NCI-H2081 (cell line): ENCODE measurements around the gene CACNB2.
"Not testable (repeated sequence)": the region's sequence is repeated elsewhere in the genome, so short reads cannot be mapped to it uniquely, and the experiment has no call there.

Source experiments
- DNase-seq, 2 experiments: peaks; one replicate each; lab custom pipeline; 2025; lab: John Stamatoyannopoulos, UW

CACNB2 gene

GRCh38 chr10:18145652-18146051, 5.4 kb downstream of the CACNB2 start:
- no peak for DNase-seq

GRCh38 chr10:18149196-18149800, 9.1 kb downstream of the CACNB2 start:
- DNase-seq = no peak

DNA sequence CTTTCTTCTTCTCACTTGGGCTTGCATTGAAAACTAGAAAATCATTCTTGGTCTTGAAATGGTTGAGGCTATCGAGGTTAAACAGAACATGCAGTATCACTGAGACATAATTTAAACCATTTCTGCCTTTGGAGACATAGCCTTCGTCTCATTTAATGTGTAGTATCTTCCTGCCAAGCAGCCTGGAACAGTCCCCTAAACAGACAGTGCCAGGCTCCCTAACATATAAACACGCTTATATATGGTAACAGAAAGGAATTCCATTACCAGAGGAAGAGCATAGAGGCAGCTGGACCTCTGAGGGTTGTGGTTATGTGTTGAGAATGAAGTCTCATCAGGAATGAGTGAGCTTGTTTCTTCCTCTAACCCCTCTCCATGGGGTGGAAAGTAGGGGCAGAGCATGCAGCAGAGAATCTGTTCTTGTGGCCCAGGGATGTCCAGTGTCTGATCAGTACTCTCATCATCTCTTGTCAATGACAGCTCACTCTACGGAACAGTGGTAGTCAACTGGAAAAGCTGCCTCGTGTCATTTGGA, 11.2 kb downstream of the CACNB2 start:
- DNase-seq = no peak

DNA sequence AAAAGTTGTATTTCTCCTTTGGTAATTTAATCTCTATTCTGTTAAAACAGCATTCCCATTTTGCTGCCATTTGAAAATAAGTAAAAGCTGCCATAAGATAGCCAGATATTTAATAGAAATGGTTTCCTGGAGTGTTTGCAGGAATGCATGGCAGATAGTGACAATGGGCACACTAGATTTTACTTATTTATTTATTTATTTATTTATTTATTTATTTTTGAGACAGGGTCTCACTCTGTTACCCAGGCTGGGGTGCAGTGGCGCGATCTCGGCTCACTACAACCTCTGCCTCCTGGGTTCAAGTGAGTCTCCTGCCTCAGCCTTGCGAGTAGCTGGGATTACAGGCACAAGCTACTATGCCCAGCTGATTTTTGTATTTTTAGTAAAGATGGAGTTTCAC, 13.2 kb downstream of the CACNB2 start:
- DNase-seq = not testable (repeated sequence)

DNA sequence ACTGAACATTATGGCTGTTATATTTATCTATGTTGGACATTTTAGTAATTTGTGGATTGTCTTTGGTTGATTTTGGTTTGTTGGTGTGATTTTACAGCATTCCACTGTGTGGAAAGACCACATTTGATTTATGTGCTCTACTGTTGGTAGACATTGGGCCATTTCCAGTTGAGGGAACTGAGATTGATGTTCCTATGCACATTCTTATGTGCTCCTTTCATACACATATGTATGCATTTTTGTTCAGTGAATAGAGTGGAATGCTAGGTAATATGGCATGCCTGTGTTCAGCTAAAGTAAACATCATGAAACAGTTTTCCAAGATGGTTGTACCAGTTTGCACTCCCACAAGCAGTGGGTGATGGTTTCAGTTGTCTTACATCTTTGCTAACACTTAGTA, 15.1 kb downstream of the CACNB2 start:
- no peak for DNase-seq

GRCh38 chr10:18156797-18157196, 16.6 kb downstream of the CACNB2 start:
- not testable (repeated sequence) for DNase-seq

DNA sequence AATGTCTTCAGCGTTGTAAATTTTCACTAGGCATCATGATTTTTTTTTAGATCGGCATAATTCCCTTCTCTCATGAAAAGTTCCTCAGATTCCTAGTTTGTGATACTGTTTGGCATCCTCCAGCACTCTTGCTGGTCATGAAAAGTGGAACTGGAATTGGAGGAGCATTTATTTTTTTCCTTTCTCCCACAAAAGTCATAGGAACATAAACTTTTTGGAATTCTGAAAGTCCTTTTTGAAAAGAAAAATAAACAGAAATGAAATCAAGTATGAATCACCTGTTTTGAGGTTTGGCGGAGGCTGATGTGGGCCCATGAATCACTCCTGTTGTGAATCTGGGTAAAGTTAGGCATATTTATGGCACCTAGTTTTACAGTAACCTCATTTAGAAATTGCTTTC, 17.7 kb downstream of the CACNB2 start:
- no peak for DNase-seq

- DNase-seq = no peak
Measured at GRCh38 chr10:18158773-18159265, 18.6 kb downstream of the CACNB2 start.

DNA sequence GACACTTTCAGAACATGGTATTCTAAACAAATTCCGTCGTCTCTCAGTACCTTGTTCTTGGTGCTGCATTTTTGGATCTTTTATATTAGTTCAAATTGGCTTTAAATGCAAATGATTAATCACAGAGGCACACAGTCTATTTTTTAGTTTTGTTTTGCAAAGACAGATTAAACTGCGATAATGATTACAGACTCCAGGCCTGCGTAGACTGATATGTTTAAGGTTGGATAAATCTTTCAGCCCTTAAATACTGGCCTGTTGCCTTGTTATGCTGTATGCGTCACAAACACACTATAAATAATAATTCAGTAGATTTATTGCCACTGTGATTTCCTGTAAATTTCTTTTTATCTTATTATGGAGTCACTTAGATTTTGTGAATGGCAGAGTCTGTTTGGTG, 19.3 kb downstream of the CACNB2 start:
- no peak for DNase-seq

- no peak for DNase-seq
Measured at GRCh38 chr10:18162021-18162627, 21.9 kb downstream of the CACNB2 start.

DNA sequence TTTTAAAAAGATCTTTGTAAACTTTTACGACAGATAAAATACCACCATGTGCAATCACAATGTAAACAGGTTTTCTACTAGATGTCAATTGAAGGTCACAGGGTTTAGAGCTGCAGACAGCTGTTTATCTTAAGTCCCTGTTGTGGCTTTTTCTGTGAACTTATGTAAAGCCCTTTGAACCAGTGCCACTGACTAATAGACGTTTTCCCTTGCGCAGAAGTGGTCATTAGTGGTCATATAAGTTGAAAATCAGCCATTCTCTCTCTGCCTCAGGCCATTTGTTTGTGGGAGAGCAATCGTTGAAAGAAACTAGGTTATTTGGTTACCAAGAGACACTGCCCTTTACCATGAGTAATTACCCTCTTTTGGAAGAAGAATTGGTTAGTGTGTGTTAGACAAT, 23.9 kb downstream of the CACNB2 start:
- DNase-seq = no peak

DNA sequence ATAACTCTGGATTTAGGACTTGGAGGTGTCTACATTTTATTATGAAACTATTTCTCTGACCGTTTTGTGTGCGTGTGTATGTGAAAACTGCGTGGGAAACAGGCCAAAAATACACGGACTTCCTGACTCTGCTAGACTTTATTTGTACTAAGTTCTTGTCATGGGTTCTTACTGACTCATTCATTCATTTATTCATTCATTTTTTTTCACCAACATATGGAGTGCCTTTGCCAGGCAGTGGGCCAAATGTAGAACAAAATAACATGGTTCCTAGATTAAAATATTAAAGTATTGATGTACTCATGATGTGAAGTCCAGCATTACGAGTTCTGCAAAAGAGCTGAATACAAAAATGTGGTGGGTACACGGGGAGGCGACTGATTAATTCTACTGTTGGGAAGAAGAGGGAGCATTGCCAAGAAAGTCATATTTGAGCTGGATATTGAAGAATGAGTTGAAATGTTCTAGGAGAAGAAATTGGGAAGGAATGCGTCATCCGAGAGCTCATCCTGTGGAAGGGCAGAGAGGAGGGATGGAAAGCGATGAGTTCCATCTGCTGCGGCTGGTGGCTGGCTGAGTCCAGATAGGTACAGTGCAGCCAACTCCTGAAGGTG, 24.6 kb downstream of the CACNB2 start:
- no peak for DNase-seq

GRCh38 chr10:18178854-18179483, 38.7 kb downstream of the CACNB2 start:
- DNase-seq = no peak

DNA sequence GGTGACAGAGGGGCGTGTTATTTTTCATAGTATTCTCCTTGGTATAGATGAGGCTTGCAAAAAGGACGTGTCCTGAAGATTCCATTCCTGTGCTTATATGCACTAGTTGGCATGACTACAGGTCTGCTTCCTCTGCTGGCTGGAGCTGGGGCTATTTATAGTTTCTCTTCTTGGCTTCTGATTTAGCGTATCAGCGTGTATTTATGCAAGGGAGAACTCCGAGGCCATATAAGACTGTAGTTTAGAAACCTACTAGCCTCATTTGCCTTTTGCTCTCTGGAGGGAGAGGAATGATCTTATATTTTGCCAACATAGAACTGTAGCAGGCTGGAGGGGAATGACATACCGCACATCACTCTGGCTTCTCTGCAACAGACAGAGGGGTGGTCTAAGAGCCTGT, 39.7 kb downstream of the CACNB2 start:
- DNase-seq = no peak

- DNase-seq = not testable (repeated sequence)
Measured at GRCh38 chr10:18181382-18181781, 41.2 kb downstream of the CACNB2 start.

DNA sequence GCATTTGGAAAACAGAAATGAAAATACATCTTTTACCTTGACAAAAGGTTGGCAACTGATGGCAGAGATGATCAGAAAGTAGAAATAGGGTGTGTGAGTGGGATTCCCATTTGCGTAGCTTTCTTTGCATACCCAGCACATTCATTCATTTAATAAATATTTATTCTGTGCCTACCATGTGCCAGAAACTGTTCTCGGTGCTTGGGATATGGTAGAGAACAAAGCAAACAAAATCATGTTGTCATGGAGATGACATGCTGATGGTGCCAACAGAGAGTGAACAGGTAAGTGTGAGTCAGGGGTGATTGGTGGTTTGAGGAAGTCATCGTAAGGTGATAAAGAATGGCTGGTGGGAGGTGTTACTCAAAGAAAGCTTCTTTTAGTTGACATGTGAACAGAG, 45.4 kb downstream of the CACNB2 start:
- DNase-seq = peak; percentile 7 to 58

GRCh38 chr10:18190840-18191239, 50.6 kb downstream of the CACNB2 start:
- DNase-seq = no peak

DNA sequence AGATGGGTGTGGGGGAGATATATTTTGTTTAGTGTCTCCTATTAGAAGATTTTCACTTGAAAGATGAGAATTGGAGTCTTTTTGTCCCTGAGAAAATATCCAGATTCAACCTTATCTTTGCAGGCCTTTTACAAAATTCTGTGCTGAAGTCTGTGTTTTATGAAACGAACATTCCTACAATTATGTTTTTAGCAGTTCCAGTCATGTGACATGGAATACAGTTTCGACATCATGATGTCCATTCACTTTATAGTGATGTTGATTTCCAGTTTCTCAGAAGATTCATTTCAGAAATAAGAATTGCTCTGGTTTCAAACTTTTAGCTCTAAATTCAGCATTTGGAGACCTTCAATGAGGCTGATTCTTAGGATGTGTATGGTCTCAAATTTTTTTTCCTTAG, 54.4 kb downstream of the CACNB2 start:
- DNase-seq = no peak

GRCh38 chr10:18195060-18195799, 55.0 kb downstream of the CACNB2 start:
- no peak for DNase-seq

DNA sequence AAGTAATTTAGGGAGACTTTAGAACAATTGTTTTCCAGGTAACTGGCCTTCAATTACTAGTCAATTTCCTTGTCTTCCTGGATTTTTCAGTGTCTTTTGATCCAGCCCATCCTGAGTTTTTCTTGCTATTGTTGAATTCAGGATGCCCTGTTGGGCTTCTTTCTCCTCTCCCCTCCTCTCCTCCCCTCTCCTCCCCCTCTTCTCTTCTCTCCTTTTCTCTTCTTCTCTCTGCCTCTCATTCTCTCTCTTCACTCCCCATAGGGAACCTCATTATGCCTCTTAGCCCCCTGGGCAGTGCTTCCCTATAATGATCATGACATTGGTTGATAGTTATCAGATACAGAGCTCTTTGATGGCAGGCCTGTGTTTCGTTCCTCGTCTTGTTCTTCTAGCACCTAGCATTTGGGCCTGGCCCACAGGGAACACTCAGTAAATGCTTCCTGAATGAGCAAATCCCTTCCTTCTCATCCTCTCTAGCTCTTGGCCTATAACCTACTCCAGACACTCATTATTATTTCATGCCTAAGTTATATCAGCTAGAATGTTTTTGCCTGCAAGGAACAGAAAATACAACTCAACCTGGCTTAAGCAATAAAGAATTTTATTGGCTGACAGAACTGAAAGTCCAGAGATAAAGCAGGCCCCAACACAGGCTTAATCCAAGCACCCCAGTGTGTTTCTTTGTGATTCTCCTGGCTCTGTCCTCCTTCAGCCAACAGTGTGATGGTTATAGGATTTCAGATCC, 56.8 kb downstream of the CACNB2 start:
- no peak for DNase-seq

DNA sequence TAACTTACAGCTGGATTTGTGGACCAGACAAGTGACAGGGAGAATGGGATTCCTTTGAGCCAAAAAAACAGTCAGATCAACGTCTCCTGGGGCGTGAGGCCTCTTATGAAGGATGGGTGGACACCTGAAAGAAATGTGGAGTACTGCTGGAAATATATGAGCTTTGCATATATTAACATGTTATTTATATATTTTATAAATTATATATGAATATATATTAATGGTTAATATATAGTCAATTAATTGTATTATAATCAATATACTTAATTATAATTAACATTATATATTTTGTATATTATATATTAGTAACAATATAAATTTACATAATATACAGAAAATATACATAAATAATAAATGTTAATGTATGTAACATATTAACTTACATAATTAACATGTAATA, 57.5 kb downstream of the CACNB2 start:
- DNase-seq = no peak
